GM18907 (cell line): ENCODE results near the gene PTGES.
"Not testable (repeated sequence)": the region's sequence is repeated elsewhere in the genome, so short reads cannot be mapped to it uniquely, and the experiment has no call there.

ENCODE experiments used
- ATAC-seq: cut with Tn5 transposase; IDR thresholded peaks from one replicate; pipeline ENCODE4 v1.9.1; 2021; ENCODE audit warnings: mild to moderate bottlenecking, moderate library complexity; ENCODE audit not compliant: unreplicated experiment

PTGES gene

GRCh38 chr9:129752900-129753729 is at the start of gene PTGES:
Gene PTGES (minus strand): TSS chr9:129753042. CDS start chr9:129753012, 30 bp downstream.
- ATAC-seq = no peak

- no peak for ATAC-seq
Observed at GRCh38 chr9:129801504-129801903, 48.7 kb upstream of the PTGES start.

- ATAC-seq = no peak
Observed at GRCh38 chr9:129798973-129799372, 46.1 kb upstream of the PTGES start.

GRCh38 chr9:129796029-129796428 is 43.2 kb upstream of the PTGES start:
- ATAC-seq = not testable (repeated sequence)

GRCh38 chr9:129794549-129794948 is 41.7 kb upstream of the PTGES start:
- no peak for ATAC-seq

- ATAC-seq = no peak
Observed at GRCh38 chr9:129786481-129786880, 33.6 kb upstream of the PTGES start.

- ATAC-seq = no peak
Observed at GRCh38 chr9:129785866-129786265, 33.0 kb upstream of the PTGES start.

GRCh38 chr9:129784970-129785369 is 32.1 kb upstream of the PTGES start:
- not testable (repeated sequence) for ATAC-seq

- ATAC-seq = peak; percentile 54
Observed at GRCh38 chr9:129783516-129784361, 30.9 kb upstream of the PTGES start.

- no peak for ATAC-seq
Observed at GRCh38 chr9:129781981-129782380, 29.1 kb upstream of the PTGES start.

GRCh38 chr9:129781131-129781530 is 28.3 kb upstream of the PTGES start:
- ATAC-seq = no peak

GRCh38 chr9:129779560-129780190 is 26.8 kb upstream of the PTGES start:
- ATAC-seq = no peak

GRCh38 chr9:129778469-129778868 is 25.6 kb upstream of the PTGES start:
- ATAC-seq = no peak

- no peak for ATAC-seq
Observed at GRCh38 chr9:129777769-129778130, 24.9 kb upstream of the PTGES start.

GRCh38 chr9:129776938-129777768 is 24.3 kb upstream of the PTGES start:
- no peak for ATAC-seq

- no peak for ATAC-seq
Observed at GRCh38 chr9:129776566-129776937, 23.7 kb upstream of the PTGES start.

- ATAC-seq = not testable (repeated sequence)
Observed at GRCh38 chr9:129776096-129776495, 23.3 kb upstream of the PTGES start.

- no peak for ATAC-seq
Observed at GRCh38 chr9:129775448-129775798, 22.6 kb upstream of the PTGES start.

- no peak for ATAC-seq
Observed at GRCh38 chr9:129774791-129775447, 22.1 kb upstream of the PTGES start.
